Upper lobe of right lung (tissue), 1 donor: ENCODE measurements around the gene TPRN. TPM values are rescaled to one million over a fixed set of nuclear protein-coding genes. Genes with fewer than 3 reads are reported as not detected.
A peak's percentile ranks its signal among the peaks of the same experiment; 100 is the strongest.

Source experiments
- ATAC-seq: fragments of 200-7000 bp; cut with Tn5 transposase; one replicate; pipeline ENCODE4 v1.9.1; 2020; ENCODE audit warnings: mild to moderate bottlenecking, moderate library complexity
- DNase-seq: peaks from one replicate; pipeline ENCODE4 v3.0.0-alpha.2; 2020
- H3K27ac ChIP-seq: fragments of 200-600 bp; one replicate; pipeline ENCODE4 v1.8.0; 2022
- H3K27me3 ChIP-seq: fragments of 200-600 bp; one replicate; pipeline ENCODE4 v1.8.0; 2022; ENCODE audit warnings: mild to moderate bottlenecking
- H3K36me3 ChIP-seq: fragments of 200-600 bp; one replicate; pipeline ENCODE4 v1.8.0; 2022
- H3K4me1 ChIP-seq: fragments of 200-600 bp; one replicate; pipeline ENCODE4 v1.8.0; 2022
- H3K4me3 ChIP-seq: fragments of 200-600 bp; one replicate; pipeline ENCODE4 v1.8.0; 2022; ENCODE audit warnings: mild to moderate bottlenecking
- H3K9me3 ChIP-seq: fragments of 200-600 bp; one replicate; pipeline ENCODE4 v1.8.0; 2022
- CTCF ChIP-seq: fragments of 200-600 bp; IDR thresholded peaks from one replicate; pipeline ENCODE4 v1.8.0; 2022; ENCODE audit warnings: antibody characterized with exemption
- intact Hi-C: fragments of 100-400 bp; cut with DNase I; formaldehyde crosslinking; loops from one replicate; pipeline ENCODE4 v1.11.0; 2022
- total RNA-seq: library from RNA; stranded (reverse); fragmentation: NEBNext Ultra II Directional; extraction: Animal tissue kit (Norgen Biotek cat#: 25700); gene quantifications from one replicate; pipeline ENCODE4 v1.2.1, GENCODE V29; 2021
- donor health status: DM: no; HTN: yes; CAD: no; lungs with severe emphysema.

The TPRN gene
- total RNA-seq, 1 donor from 2014 or later: 22.3 TPM

DNA sequence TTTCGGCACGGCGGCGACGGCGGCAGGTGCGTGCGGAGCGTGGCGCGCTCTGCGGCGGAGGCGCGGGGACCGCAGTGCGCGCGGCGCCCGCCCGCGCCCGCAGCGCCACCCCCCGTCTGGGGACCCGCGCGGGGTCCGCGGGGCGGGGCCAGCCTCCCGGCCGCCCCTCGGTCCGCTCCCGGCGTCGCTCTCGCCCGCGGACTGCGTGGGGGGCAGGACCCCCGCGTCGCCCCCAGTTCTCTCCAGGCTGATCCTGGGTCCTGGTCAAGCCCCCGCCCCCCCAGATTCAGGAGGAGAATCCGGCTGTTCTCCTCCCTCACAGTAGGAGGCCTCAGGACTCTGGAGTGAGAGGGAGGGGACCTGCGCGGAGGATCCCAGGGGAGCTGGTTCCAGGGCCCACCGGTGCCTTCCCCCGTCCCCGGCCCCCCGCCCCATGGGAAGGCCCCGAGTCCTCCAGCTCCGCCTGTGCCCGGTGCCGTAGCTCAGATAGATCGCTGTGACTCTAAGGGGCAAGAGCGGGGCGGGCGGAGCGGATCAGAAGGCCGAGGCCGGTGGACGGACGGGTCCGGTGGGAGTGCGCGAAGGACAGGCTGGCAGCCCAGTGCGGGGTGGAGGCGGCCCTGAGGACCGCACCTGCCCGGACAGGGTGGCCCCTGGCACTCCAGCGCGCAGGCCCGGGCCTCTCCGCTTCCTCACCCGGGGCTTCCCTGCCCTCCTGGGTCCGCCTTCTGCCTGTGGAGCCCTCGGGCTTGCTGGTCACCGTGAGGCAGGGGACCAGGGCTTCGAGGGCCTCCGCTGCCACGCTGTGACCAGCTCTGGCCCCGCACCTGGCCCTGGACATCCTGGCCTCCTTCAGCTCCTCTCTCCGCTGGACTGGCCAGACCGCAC lies 21.9 kb upstream of the TPRN start, which contains the start of gene RNF208:
Gene RNF208 (minus strand): TSS at position 51 of the 888 bp plus-strand sequence. CDS start 1,028 bp downstream, outside the sequence.
- ATAC-seq (peak; percentile 0), DNase-seq (no peak)
- H3K4me3 ChIP-seq: peak within 1 kb of the TSS; percentile 81
- intact Hi-C loops: no loop called here
- peak within 1 kb of the TSS; percentile 94 for H3K27ac ChIP-seq
- TF ChIP-seq CTCF: no peak
- H3K36me3 ChIP-seq: no peaks in the 10 kb centered on the region
- no peaks in the 10 kb centered on the region for H3K9me3 ChIP-seq
- H3K4me1 ChIP-seq: peaks cover 14% of the 10 kb centered on the region
- no peaks in the 10 kb centered on the region for H3K27me3 ChIP-seq

GRCh38 chr9:137221506-137222111 lies 21.1 kb upstream of the TPRN start:
- no peak for TF ChIP-seq CTCF
- no peak overlapping the region for H3K27ac ChIP-seq
- no peak for DNase-seq
- ATAC-seq: no peak
- no peaks in the 10 kb centered on the region for H3K36me3 ChIP-seq
- H3K27me3 ChIP-seq: no peaks in the 10 kb centered on the region
- intact Hi-C loops: no loop called here
- H3K4me1 ChIP-seq: peaks cover 14% of the 10 kb centered on the region
- H3K9me3 ChIP-seq: no peaks in the 10 kb centered on the region
- peak overlapping the region; percentile 33 for H3K4me3 ChIP-seq

DNA sequence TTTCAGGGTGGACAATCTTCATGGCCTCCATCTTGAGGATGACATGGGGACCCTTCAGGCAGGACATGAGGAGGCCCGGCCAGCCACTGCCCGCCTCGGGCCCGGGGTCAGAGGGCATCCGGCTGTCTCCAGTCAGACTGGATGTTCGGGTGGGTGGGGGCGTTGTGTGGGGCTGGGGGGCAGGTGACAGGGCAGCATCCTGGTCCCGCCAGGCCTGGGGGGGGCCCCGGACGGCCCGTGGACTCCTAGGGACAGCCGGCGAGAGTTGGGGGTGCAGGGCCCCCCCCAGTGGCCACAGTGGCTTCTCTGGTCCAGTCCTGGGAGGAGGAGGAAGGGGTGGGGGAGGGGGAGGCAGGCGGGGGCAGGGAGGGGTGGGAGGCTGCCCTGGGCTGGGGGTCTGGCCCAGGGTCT lies 20.6 kb upstream of the TPRN start:
- Histone ChIP-seq H3K9me3 (no peaks in the 10 kb centered on the region), H3K4me3 (no peak overlapping the region), H3K27me3 (no peaks in the 10 kb centered on the region), H3K4me1 (peaks cover 14% of the 10 kb centered on the region), H3K36me3 (no peaks in the 10 kb centered on the region), H3K27ac (no peak overlapping the region)
- ATAC-seq: no peak
- DNase-seq: no peak
- TF ChIP-seq CTCF: no peak
- intact Hi-C loops: no loop called here

GRCh38 chr9:137220317-137221094 lies 20.0 kb upstream of the TPRN start:
- TF ChIP-seq CTCF: no peak

DNA sequence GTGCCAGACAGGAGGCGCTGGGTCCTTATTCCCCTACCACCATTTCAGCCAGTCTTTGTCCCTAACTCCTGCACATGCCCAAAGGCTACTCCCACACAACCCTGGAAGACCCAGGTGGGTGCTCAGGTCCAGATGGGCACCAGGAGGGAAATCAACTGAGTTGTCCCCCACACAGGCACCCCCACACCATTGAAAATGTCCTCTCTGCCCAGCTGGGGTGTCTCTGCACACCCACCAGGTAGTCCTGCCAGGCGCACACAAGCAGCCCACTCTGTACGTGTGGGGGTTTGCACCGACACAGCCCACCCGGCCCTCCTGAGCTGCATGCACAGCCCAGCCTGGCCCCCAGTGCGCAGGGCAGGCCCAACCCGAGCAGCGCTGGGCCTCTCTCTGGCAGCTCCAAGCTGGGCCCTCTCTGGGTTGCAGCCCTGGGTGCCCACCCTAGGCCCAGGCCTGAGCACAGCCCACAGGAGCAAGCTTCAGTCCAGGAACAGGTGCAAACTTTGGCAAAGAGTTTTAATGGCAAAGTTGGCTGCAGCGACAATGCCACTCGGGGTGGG lies 19.3 kb upstream of the TPRN start:
- no peaks in the 10 kb centered on the region for H3K36me3 ChIP-seq
- no peak overlapping the region for H3K4me3 ChIP-seq
- no peaks in the 10 kb centered on the region for H3K27me3 ChIP-seq
- H3K27ac ChIP-seq: no peak overlapping the region
- ATAC-seq: no peak
- H3K9me3 ChIP-seq: no peaks in the 10 kb centered on the region
- DNase-seq: no peak
- intact Hi-C loops: no loop called here
- TF ChIP-seq CTCF: no peak
- H3K4me1 ChIP-seq: peaks cover 14% of the 10 kb centered on the region

More at GRCh38 chr9:137220317-137221094, 20.0 kb upstream of the TPRN start:
- Histone ChIP-seq H3K27me3 (no peaks in the 10 kb centered on the region), H3K27ac (no peak overlapping the region), H3K4me1 (peaks cover 14% of the 10 kb centered on the region), H3K4me3 (no peak overlapping the region), H3K36me3 (no peaks in the 10 kb centered on the region), H3K9me3 (no peaks in the 10 kb centered on the region)
- intact Hi-C loops: no loop called here
- no peak for ATAC-seq
- no peak for DNase-seq
